Cardiac septum (tissue), 1 donor: ENCODE results near the gene CATSPER1. TPM values are rescaled to one million over a fixed set of nuclear protein-coding genes. Genes with fewer than 3 reads are reported as not detected.
"Not testable (repeated sequence)": the region's sequence is repeated elsewhere in the genome, so short reads cannot be mapped to it uniquely, and the experiment has no call there.

Source experiments
- DNase-seq: peaks from one replicate; pipeline ENCODE4 v3.0.0-alpha.2; 2020; ENCODE audit warnings: low spot score
- intact Hi-C: fragments of 100-400 bp; cut with DNase I; formaldehyde crosslinking; loops from one replicate; pipeline ENCODE4 v1.14.0; 2022
- total RNA-seq: library from RNA; stranded (reverse); fragmentation: NEBNext Ultra II Directional; extraction: Animal tissue kit (Norgen Biotek cat#: 25700); gene quantifications from one replicate; pipeline ENCODE4 v1.2.1, GENCODE V29; 2021
- donor health status: DM: no; HTN: no; CAD: no.

CATSPER1 gene
- total RNA-seq, 1 donor from 2014 or later, result 0.13 TPM

DNA sequence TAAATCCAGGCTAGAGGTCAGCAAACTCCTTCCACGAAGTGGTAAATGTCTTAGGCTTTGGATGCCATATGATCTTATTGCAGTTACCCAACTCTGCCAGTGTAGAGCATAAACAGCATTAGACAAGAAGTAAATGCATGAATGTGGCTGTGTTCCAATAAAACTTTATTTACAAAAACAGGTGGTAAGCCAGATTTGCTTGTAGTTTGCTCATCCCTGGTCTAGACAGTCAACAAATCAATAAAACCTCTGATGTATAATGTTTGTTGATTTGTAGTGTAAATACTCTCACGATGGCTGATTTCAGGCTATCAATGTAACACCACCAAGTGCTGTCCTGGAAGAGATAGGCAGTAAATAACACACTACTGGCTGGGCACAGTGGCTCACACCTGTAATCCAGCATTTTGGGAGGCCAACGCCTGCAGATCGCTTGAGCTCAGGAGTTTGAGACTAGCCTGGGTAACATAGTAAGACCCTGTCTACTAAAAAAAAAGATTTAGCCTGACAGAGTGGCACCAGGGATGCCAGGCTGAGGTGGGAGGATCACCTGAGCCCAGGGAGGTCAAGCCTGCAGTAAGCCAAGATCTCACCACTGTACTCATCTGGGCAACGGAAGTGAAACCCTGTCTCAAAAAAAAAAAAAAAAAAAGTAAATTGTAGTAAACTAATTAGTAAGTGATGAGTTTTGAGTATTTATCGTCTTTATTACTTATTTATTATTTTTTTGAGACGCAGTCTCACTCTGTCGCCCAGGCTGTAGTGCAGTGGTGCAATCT lies 6.9 kb upstream of the CATSPER1 start:
- DNase-seq, result no peak
- intact Hi-C loops, result no loop called here

DNA sequence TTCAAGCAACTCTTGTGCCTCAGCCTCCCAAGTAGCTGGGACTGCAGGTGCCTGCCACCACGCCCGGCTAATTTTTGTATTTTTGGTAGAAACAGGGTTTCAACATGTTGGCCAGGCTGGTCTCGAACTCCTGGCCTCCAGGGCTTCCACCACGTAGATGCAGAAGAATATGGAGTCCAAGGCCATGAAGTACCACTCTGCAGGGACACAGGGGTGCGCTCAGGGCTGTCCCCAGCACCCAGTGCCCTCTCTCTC lies 3.2 kb downstream of the CATSPER1 start:
- not testable (repeated sequence) for DNase-seq
- intact Hi-C loops, result loop anchor here (2.0 kb wide), 1 partner anchor 34 kb away; no protein-coding TSS in a partner anchor

GRCh38 chr11:66022401-66023185 lies 3.7 kb downstream of the CATSPER1 start:
- intact Hi-C loops, result loop anchor here (2.0 kb wide), 1 partner anchor 34 kb away; no protein-coding TSS in a partner anchor
- peak; percentile 87 for DNase-seq

DNA sequence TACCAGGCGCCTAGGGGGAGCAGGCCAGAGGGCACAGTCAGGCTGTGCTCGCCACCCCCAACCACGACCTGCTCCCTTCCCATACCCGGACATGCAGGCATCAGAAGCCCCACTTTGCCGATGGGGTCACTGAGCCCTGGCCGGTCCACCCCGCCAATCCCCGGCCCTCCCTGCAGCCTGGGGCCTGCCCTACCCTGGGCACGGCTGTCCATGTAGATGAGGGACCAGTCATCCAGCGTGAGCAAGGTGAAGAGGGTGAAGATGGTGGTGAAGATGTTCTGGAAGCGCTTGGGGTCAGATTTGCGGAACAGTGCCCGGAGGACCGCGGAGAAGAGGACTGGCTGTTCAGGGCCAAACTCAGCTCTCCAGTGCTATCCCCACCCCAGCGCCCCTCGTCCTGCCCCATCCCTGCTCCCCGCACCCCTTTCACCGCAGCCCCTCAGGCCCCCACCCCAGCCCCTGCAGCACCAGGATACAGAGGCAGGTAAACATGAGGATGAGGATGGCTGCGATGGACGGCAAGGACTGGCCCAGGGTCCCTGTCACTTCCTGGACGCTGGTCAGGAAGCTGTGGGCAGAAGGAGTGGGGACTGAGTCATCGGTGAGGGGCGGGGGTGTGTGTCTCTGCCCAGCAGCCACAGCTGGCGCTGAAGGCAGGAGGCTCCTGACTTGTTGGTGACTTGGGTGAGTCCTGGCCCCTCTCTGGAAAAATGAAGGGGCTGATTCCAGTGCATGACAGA lies 5.5 kb downstream of the CATSPER1 start:
- peak; percentile 82 for DNase-seq

DNA sequence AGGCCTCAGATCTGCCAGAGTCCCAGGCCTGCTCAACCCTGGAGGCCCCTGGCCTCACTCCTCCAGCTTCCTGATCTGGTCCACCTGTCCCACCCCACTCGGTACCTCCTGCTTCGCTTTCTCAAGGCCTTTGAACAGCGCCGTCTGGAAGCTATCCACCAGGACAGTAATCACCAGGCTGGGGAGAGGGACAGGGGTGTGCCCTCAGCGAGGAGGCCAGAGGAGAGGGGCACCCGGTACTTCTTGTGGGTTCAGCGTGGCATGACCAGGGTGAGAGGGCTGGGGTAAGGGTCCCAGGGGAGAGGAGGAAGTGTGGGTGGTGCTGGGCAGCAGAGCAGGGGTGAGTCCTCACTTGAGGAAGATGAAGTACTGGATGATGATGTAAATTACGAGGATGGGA lies 6.1 kb downstream of the CATSPER1 start:
- DNase-seq, result no peak
- intact Hi-C loops, result no loop called here

More for the DNA sequence above, 5.5 kb downstream of the CATSPER1 start:
- intact Hi-C loops, result no loop called here

GRCh38 chr11:66017321-66017720 lies 9.0 kb downstream of the CATSPER1 start:
- intact Hi-C loops, result no loop called here
- DNase-seq, result no peak

DNA sequence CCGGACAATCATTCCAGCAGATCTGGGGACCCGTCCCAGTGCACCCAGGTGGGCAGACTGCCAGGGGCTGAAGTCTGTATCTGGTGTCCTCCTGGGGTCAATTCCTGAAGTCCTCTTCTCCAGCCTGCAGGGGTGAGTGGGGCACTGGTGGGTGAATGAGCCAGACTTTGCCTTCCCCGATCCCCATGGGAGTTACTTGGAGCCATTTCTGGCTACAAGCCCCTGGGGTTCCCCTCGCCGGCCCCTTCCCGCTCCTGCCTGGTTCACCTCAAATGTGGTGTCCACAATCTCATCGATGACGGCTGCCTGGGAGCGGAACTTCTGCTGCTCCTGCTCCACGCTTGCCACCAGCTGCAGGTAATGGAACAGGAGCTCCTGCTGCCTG lies 9.5 kb downstream of the CATSPER1 start:
- no peak for DNase-seq
- intact Hi-C loops, result no loop called here

GRCh38 chr11:66015936-66016792 lies 10.1 kb downstream of the CATSPER1 start:
- intact Hi-C loops, result no loop called here

DNA sequence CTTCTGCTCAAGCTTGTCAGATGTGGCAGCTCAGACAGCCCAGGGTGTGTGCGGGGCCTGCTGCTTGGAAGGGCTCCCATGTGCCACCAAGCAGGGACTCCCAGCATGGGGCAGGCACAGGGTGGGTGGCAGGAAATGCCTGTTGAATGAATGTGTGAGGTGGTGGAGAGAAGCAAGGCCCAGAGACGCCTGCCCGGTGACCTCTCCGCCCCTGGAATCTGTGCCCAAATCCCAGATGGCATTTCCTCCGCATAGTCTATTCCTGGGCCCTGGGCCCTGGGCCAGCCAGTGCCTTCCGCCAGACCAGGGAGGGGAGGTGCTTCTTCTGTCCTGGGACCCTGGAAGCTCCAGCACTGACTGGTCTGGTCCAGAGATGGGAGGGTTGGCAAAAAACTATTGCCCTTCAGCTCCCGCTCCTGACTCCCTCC lies 10.8 kb downstream of the CATSPER1 start:
- DNase-seq, result peak; percentile 86
- intact Hi-C loops, result no loop called here

More at GRCh38 chr11:66015936-66016792, 10.1 kb downstream of the CATSPER1 start:
- no peak for DNase-seq

DNA sequence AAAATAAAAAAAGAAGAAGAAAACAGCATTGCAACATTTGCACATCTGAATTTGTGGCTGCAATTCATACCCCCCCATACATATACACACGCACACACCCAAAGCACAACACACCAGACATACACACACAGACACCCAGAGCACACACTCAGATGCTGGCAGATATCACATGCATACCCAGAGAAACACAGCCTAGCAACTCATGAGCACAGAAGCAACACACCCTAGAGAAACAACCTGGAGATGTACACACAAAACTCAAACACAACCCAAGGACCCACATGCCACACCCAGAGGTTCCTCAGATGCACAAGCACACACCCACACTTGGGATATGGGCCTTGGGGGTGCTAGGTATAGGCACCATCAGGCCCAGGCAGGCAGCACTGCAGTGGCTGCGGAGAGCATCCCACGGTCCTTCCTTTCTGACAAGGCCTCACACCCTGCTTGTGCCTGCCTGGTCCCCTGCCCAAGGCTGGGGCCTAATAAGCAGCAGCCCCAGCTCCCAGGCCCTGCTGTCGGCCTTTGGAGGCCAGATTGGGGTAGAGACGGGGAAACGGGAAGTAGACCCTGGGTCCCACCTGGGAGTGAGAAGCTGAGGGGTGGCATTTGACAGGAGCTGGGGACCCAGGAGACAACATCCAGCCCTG lies 11.3 kb downstream of the CATSPER1 start:
- intact Hi-C loops, result no loop called here
- DNase-seq, result no peak

DNA sequence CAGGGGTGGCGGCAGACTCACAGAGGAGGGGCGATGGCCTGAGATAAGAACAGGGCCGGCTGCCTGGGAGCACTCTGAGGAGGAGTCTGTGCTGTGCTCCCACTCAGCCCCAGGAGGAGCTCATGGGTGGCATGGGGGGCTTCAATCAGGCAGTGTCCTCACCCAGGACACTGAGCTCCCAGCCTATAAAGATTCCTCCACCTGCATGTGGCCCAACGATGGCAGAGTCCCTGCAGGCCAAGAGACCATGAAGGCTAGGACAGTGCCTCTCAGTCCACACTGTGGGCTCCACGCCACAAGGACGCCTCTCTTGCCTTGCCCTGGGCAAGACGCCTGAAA lies 12.5 kb downstream of the CATSPER1 start:
- intact Hi-C loops, result no loop called here
- DNase-seq, result no peak

DNA sequence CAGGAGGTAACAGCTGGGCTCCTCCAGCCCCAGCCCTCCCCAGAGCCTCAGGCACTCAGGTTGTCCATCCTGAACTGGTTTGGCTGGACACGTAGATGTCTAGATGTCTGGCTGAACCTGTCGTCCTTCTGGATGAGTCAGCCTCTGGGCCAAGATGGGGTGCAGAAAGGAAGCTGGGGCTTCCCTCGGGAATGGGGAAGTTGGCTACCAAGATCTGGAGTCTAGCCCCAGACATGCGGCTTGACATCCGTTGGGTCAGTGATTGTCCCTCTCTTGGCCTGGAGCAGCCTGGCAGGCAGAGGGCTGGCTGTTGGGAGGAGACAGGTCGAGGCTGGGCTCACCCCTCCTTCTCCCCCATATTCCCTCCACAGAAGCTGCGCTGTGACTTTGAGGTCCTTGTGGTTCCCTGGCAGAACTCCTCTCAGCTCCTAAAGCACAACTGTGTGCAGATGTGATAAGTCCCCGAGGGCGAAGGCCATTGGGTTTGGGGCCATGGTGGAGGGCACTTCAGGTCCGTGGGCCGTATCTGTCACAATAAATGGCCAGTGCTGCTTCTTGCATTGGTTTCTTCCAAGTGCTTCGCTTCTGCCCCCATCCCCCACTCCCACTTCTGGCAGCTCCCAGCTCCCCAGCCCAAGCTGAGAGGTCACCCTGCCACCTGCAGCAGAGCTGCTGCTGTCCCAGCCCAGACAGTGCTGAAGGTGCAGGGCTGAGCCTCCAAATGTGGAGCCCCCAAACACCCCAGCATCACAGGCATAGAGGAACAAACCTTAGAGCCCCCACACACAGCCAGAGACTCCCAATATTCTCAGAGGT lies 13.1 kb downstream of the CATSPER1 start:
- intact Hi-C loops, result no loop called here
- no peak for DNase-seq

- intact Hi-C loops, result no loop called here
These were observed 13.8 kb downstream of the CATSPER1 start for GRCh38 chr11:66012371-66012945.

GRCh38 chr11:66011785-66012303 lies 14.4 kb downstream of the CATSPER1 start, which contains the start of gene CST6:
TSS of gene CST6 (plus strand) at chr11:66012008. CDS start at chr11:66012045, 37 bp downstream.
- no peak for DNase-seq
- intact Hi-C loops, result no loop called here

More at GRCh38 chr11:66012371-66012945, 13.8 kb downstream of the CATSPER1 start:
- DNase-seq, result no peak

GRCh38 chr11:66011239-66011784 lies 15.0 kb downstream of the CATSPER1 start:
- no peak for DNase-seq
- intact Hi-C loops, result no loop called here

- intact Hi-C loops, DNase-seq: not testable (repeated sequence)
These were observed 16.2 kb downstream of the CATSPER1 start for GRCh38 chr11:66010036-66010435.

GRCh38 chr11:66008468-66009101 lies 17.7 kb downstream of the CATSPER1 start:
- no peak for DNase-seq
- intact Hi-C loops, result no loop called here
